Thymus (tissue), 14 donors: Measurements from ENCODE around the gene BRS3. TPM values are rescaled to one million over a fixed set of nuclear protein-coding genes. Genes with fewer than 3 reads are reported as not detected.
"Not testable (repeated sequence)": the region's sequence is repeated elsewhere in the genome, so short reads cannot be mapped to it uniquely, and the experiment has no call there.

Experiments used
- DNase-seq, 9 donors: peaks; one replicate each; pipeline ENCODE4 v3.0.0-alpha.2; 2013; ENCODE audit warnings: low spot score in 9 of 9, low read depth in 6 of 9, missing footprints in 1 of 9
- H3K27ac ChIP-seq, 2 donors: one replicate each; pipeline ENCODE4 v1.5.1; 2013; ENCODE audit warnings: control low read depth in 1 of 2, low read depth in 1 of 2, low read length in 1 of 2, mild to moderate bottlenecking in 1 of 2, moderate library complexity in 1 of 2
- H3K27me3 ChIP-seq, 2 donors: one replicate each; pipeline ENCODE4 v1.5.1; 2013; ENCODE audit warnings: low read length in 1 of 2; ENCODE audit not compliant: control insufficient read depth in 2 of 2, insufficient read depth in 1 of 2
- H3K36me3 ChIP-seq, 2 donors: one replicate each; pipeline ENCODE4 v1.5.1; 2013; ENCODE audit warnings: low read length in 1 of 2, mild to moderate bottlenecking in 1 of 2, moderate library complexity in 1 of 2; ENCODE audit not compliant: control insufficient read depth in 2 of 2, insufficient read depth in 2 of 2
- H3K4me1 ChIP-seq, 2 donors: one replicate each; pipeline ENCODE4 v1.5.1; 2013; ENCODE audit warnings: low read length in 2 of 2; ENCODE audit not compliant: control insufficient read depth in 2 of 2, insufficient read depth in 2 of 2
- H3K4me3 ChIP-seq, 2 donors: one replicate each; pipeline ENCODE4 v1.5.1; 2013; ENCODE audit warnings: low read length in 2 of 2, control low read depth in 1 of 2, mild to moderate bottlenecking in 1 of 2
- H3K9me3 ChIP-seq, 2 donors: one replicate each; pipeline ENCODE4 v1.5.1; 2013; ENCODE audit warnings: low read length in 1 of 2, mild to moderate bottlenecking in 1 of 2; ENCODE audit not compliant: control insufficient read depth in 2 of 2, insufficient read depth in 1 of 2
- WGBS: extraction: QIAGEN DNeasy Blood & Tissue Kit; methylation state at CpG from one replicate; pipeline ENCODE4 v1.1.7; 2013; 5-methylcytosine and 5-hydroxymethylcytosine counted together
- long read RNA-seq, 10 donors: transcript quantifications; one replicate each; lab custom pipeline, GENCODE V29; 2026
- polyA plus RNA-seq: library from polyadenylated mRNA; stranded (reverse); fragments of 200-250 nt; gene quantifications from one replicate; pipeline ENCODE4 v1.2.3, GENCODE V29; 2013
- total RNA-seq: library from RNA; stranded (reverse); fragments of 120-200 nt; gene quantifications from one replicate; pipeline ENCODE4 v1.2.4, GENCODE V29; 2013
- donor health status: healthy.

Gene BRS3
- total RNA-seq (0.05 TPM), polyA plus RNA-seq (0.27 TPM)
- long read RNA-seq, donor 1: 0 reads
- long read RNA-seq, donor 2: 0 reads
- long read RNA-seq, donor 3: 0 reads
- long read RNA-seq, donor 4: 0 reads
- long read RNA-seq, donor 5: 0 reads
- long read RNA-seq, donor 6: 0 reads
- long read RNA-seq, donor 7: 0 reads
- long read RNA-seq, donor 8: 0 reads
- long read RNA-seq, donor 9: 0 reads
- long read RNA-seq, donor 10: 0 reads

- Histone ChIP-seq H3K27me3 (no peaks in the 10 kb centered on the region), H3K9me3 (no peaks in the 10 kb centered on the region), H3K36me3 (no peaks in the 10 kb centered on the region), H3K27ac (no peak within 1 kb of the TSS), H3K4me3 (no peak within 1 kb of the TSS), H3K4me1 (no peaks in the 10 kb centered on the region)
- no peak for DNase-seq
- WGBS: 91% methylated on average over 4 of the region's 4 CpGs
These were observed at the start of gene BRS3 for GRCh38 chrX:136487647-136488046. Gene BRS3 (plus strand): TSS chrX:136487947. CDS start chrX:136488115, 168 bp downstream.

GRCh38 chrX:136438192-136438591 lies 49.6 kb upstream of the BRS3 start:
- no peaks in the 10 kb centered on the region for H3K36me3 ChIP-seq
- no peaks in the 10 kb centered on the region for H3K27me3 ChIP-seq
- H3K4me1 ChIP-seq: no peaks in the 10 kb centered on the region
- H3K9me3 ChIP-seq: no peaks in the 10 kb centered on the region
- no peak overlapping the region for H3K4me3 ChIP-seq
- no peak for DNase-seq
- 96% methylated on average over 3 of the region's 3 CpGs for WGBS
- H3K27ac ChIP-seq: no peak overlapping the region

DNA sequence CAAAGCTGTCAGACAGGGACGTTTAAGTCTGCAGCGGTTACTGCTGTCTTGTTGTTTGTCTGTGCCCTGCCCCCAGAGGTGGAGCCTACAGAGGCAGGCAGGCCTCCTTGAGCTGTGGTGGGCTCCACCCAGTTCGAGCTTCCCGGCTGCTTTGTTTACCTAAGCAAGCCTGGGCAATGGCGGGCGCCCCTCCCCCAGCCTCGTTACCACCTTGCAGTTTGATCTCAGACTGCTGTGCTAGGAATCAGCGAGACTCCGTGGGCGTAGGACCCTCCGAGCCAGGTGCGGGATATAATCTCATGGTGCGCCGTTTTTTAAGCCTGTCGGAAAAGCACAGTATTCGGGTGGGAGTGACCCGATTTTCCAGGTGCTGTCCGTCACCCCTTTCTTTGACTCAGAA lies 42.1 kb upstream of the BRS3 start:
- H3K36me3 ChIP-seq, DNase-seq, H3K9me3 ChIP-seq, H3K27me3 ChIP-seq, H3K4me3 ChIP-seq, H3K27ac ChIP-seq, H3K4me1 ChIP-seq: not testable (repeated sequence)
- WGBS: 95% methylated on average over 16 of the region's 18 CpGs

- no peaks in the 10 kb centered on the region for H3K36me3 ChIP-seq
- WGBS: 95% methylated on average over 6 of the region's 6 CpGs
These were observed 41.5 kb upstream of the BRS3 start for GRCh38 chrX:136446208-136446607.

GRCh38 chrX:136447308-136447707 lies 40.4 kb upstream of the BRS3 start:
- no peak overlapping the region for H3K27ac ChIP-seq
- WGBS: 95% methylated on average over 2 of the region's 2 CpGs
- no peaks in the 10 kb centered on the region for H3K27me3 ChIP-seq
- no peaks in the 10 kb centered on the region for H3K4me1 ChIP-seq
- DNase-seq: no peak
- no peaks in the 10 kb centered on the region for H3K9me3 ChIP-seq
- no peaks in the 10 kb centered on the region for H3K36me3 ChIP-seq
- no peak overlapping the region for H3K4me3 ChIP-seq

More at GRCh38 chrX:136446208-136446607, 41.5 kb upstream of the BRS3 start:
- H3K27me3 ChIP-seq: no peaks in the 10 kb centered on the region
- H3K4me3 ChIP-seq: no peak overlapping the region
- H3K4me1 ChIP-seq: no peaks in the 10 kb centered on the region
- no peaks in the 10 kb centered on the region for H3K9me3 ChIP-seq
- no peak overlapping the region for H3K27ac ChIP-seq
- DNase-seq: no peak

DNA sequence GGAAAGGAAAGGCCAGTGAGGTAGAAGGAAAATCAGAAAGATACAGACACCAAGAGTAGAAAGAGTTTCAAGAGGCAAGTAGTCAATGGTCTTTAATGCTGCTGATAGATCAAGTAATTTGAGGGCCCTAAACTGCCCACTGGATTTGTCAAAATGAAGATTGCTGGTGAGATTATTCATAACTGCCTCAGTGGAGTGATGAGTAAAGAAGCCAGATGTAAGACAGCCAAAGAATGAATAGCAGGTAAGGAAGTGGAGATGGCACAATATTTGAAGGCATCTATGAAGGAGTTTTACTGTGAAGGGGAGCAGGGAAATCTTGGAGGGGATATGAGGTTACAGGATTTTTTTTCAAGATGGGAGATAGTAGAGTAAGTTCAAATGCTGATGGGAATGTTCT lies 39.8 kb upstream of the BRS3 start:
- H3K27ac ChIP-seq: no peak overlapping the region
- DNase-seq: no peak
- H3K9me3 ChIP-seq: no peaks in the 10 kb centered on the region
- no peaks in the 10 kb centered on the region for H3K27me3 ChIP-seq
- no peaks in the 10 kb centered on the region for H3K36me3 ChIP-seq
- no peak overlapping the region for H3K4me3 ChIP-seq
- no peaks in the 10 kb centered on the region for H3K4me1 ChIP-seq

GRCh38 chrX:136450050-136450830 lies 37.5 kb upstream of the BRS3 start:
- Histone ChIP-seq H3K27ac (no peak overlapping the region), H3K4me3 (no peak overlapping the region), H3K9me3 (no peaks in the 10 kb centered on the region), H3K27me3 (no peaks in the 10 kb centered on the region), H3K36me3 (no peaks in the 10 kb centered on the region), H3K4me1 (no peaks in the 10 kb centered on the region)
- 69% methylated on average over 8 of the region's 8 CpGs for WGBS
- no peak for DNase-seq

GRCh38 chrX:136452614-136453013 lies 35.1 kb upstream of the BRS3 start:
- no peak for DNase-seq
- Histone ChIP-seq H3K4me3 (no peak overlapping the region), H3K27me3 (no peaks in the 10 kb centered on the region), H3K4me1 (no peaks in the 10 kb centered on the region), H3K27ac (no peak overlapping the region), H3K36me3 (no peaks in the 10 kb centered on the region), H3K9me3 (no peaks in the 10 kb centered on the region)
- WGBS: 85% methylated on average over 5 of the region's 5 CpGs

GRCh38 chrX:136453114-136453513 lies 34.6 kb upstream of the BRS3 start:
- no peaks in the 10 kb centered on the region for H3K36me3 ChIP-seq

More at GRCh38 chrX:136453114-136453513, 34.6 kb upstream of the BRS3 start:
- no peaks in the 10 kb centered on the region for H3K27me3 ChIP-seq
- no peaks in the 10 kb centered on the region for H3K4me1 ChIP-seq
- DNase-seq: no peak
- 93% methylated on average over 1 of the region's 1 CpG for WGBS
- no peaks in the 10 kb centered on the region for H3K9me3 ChIP-seq
- H3K27ac ChIP-seq: no peak overlapping the region
- no peak overlapping the region for H3K4me3 ChIP-seq
